ENCODE results near the gene PIWIL4.
"Not testable (repeated sequence)": the region's sequence is repeated elsewhere in the genome, so short reads cannot be mapped to it uniquely, and the experiment has no call there.

PIWIL4 gene

GRCh38 chr11:94639901-94640721 lies 72.9 kb downstream of the PIWIL4 start:
- no peak for DNase-seq

GRCh38 chr11:94641167-94641761 lies 74.1 kb downstream of the PIWIL4 start:
- no peak for DNase-seq

- not testable (repeated sequence) for DNase-seq
These were observed 76.0 kb downstream of the PIWIL4 start for GRCh38 chr11:94643186-94643585.

GRCh38 chr11:94647926-94648325 lies 80.8 kb downstream of the PIWIL4 start:
- no peak for DNase-seq

GRCh38 chr11:94648789-94649188 lies 81.6 kb downstream of the PIWIL4 start:
- DNase-seq: no peak

GRCh38 chr11:94649254-94649653 lies 82.1 kb downstream of the PIWIL4 start:
- no peak for DNase-seq

GRCh38 chr11:94649964-94650623 lies 82.9 kb downstream of the PIWIL4 start:
- DNase-seq: no peak

GRCh38 chr11:94650756-94651155 lies 83.6 kb downstream of the PIWIL4 start:
- DNase-seq: no peak

GRCh38 chr11:94652735-94653284 lies 85.6 kb downstream of the PIWIL4 start:
- DNase-seq: no peak

- DNase-seq: no peak
These were observed 86.4 kb downstream of the PIWIL4 start for GRCh38 chr11:94653561-94653960.

GRCh38 chr11:94654201-94654600 lies 87.0 kb downstream of the PIWIL4 start:
- no peak for DNase-seq

GRCh38 chr11:94655291-94655690 lies 88.1 kb downstream of the PIWIL4 start:
- no peak for DNase-seq

GRCh38 chr11:94655956-94656355 lies 88.8 kb downstream of the PIWIL4 start:
- no peak for DNase-seq

GRCh38 chr11:94656968-94657367 lies 89.8 kb downstream of the PIWIL4 start:
- DNase-seq: no peak

GRCh38 chr11:94657629-94658028 lies 90.5 kb downstream of the PIWIL4 start:
- no peak for DNase-seq

- DNase-seq: no peak
These were observed 91.2 kb downstream of the PIWIL4 start for GRCh38 chr11:94658386-94658785.

GRCh38 chr11:94658888-94659287 lies 91.7 kb downstream of the PIWIL4 start:
- no peak for DNase-seq

GRCh38 chr11:94661444-94661843 lies 94.3 kb downstream of the PIWIL4 start:
- DNase-seq: no peak

GRCh38 chr11:94662065-94662779 lies 95.1 kb downstream of the PIWIL4 start:
- DNase-seq: no peak

- no peak for DNase-seq
These were observed 95.8 kb downstream of the PIWIL4 start for GRCh38 chr11:94662846-94663390.

- no peak for DNase-seq
These were observed 97.2 kb downstream of the PIWIL4 start for GRCh38 chr11:94664346-94664745.

- DNase-seq: no peak
These were observed 98.0 kb downstream of the PIWIL4 start for GRCh38 chr11:94665116-94665659.

Measured in NCI-H1694 (cell line).